Immature natural killer cell (primary cell): Measurements from ENCODE around the gene VPS39. TPM values are rescaled to one million over a fixed set of nuclear protein-coding genes. Genes with fewer than 3 reads are reported as not detected.

Source experiments
- DNase-seq, 3 donors: peaks; one replicate each; pipeline ENCODE4 v3.0.0; 2022; ENCODE audit warnings: mixed read lengths in 1 of 3
- H3K27ac Mint-ChIP-seq, 6 donors: one replicate each; pipeline ENCODE4 v1.8.0; 2020; ENCODE audit warnings: mixed read lengths in 6 of 6, mild to moderate bottlenecking in 5 of 6, inconsistent platforms in 4 of 6, moderate library complexity in 3 of 6
- H3K27me3 Mint-ChIP-seq, 3 donors: one replicate each; pipeline ENCODE4 v1.8.0; 2020 to 2021; ENCODE audit warnings: low read depth in 3 of 3, mild to moderate bottlenecking in 3 of 3, mixed read lengths in 3 of 3, moderate library complexity in 3 of 3, inconsistent platforms in 1 of 3
- H3K36me3 Mint-ChIP-seq, 3 donors: one replicate each; pipeline ENCODE4 v1.8.0; 2020; ENCODE audit warnings: mixed read lengths in 3 of 3, inconsistent platforms in 2 of 3, mild to moderate bottlenecking in 2 of 3
- H3K4me1 Mint-ChIP-seq, 2 donors: one replicate each; pipeline ENCODE4 v1.8.0; 2020; ENCODE audit warnings: inconsistent platforms in 2 of 2, mild to moderate bottlenecking in 2 of 2, mixed read lengths in 2 of 2, moderate library complexity in 1 of 2
- H3K4me3 Mint-ChIP-seq, 5 donors: one replicate each; pipeline ENCODE4 v1.8.0; 2020; ENCODE audit warnings: mild to moderate bottlenecking in 5 of 5, mixed read lengths in 5 of 5, inconsistent platforms in 3 of 5, moderate library complexity in 3 of 5
- H3K9me3 Mint-ChIP-seq, 6 donors: one replicate each; pipeline ENCODE4 v1.8.0; 2020; ENCODE audit warnings: mild to moderate bottlenecking in 6 of 6, mixed read lengths in 6 of 6, inconsistent platforms in 4 of 6, moderate library complexity in 3 of 6
- polyA plus RNA-seq, 3 donors: library from polyadenylated mRNA; unstranded; fragments of 300-500 nt; fragmentation: Illumina TruSeq; gene quantifications; one replicate each; pipeline ENCODE4 v1.2.3, GENCODE V29; 2021

The VPS39 gene
- polyA plus RNA-seq, 3 donors from 2014 or later = 17.0 to 44.9 (median 18.3) TPM

DNA sequence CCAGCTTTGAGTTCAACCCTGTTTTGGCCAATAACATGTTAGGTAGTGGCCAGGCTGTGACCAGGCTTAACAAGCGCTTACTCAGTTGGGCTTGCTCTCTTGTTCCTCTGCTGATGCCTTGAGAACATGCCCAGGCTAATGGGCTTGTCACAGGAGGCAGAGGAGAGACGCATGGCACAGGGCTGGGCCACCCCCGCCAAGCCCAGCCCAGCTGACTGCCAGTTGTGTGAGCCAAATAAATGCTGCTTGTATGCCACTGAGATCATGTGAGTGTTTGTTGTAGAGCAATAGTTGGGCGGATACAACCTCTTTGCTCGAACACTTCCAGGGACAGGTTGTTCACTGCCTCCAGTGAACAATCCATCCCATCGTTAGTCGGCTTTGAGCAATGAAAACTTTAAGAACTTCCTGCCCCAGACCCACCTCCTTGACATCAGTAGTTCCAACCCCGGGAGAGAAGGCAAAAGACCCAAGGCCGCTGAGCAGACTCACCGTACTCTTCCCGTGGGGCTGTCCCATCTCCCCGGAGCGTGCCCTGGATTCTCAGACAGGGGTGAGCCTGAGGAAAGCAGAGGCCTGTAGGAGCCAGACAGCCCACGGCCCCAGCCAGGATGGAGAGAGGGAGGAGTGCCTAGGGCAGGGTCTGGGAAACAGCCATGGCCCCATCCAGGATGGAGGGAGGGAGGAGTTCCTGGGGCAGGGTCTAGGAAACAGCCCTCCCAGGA is 55.7 kb downstream of the VPS39 start:
- DNase-seq = no peak

DNA sequence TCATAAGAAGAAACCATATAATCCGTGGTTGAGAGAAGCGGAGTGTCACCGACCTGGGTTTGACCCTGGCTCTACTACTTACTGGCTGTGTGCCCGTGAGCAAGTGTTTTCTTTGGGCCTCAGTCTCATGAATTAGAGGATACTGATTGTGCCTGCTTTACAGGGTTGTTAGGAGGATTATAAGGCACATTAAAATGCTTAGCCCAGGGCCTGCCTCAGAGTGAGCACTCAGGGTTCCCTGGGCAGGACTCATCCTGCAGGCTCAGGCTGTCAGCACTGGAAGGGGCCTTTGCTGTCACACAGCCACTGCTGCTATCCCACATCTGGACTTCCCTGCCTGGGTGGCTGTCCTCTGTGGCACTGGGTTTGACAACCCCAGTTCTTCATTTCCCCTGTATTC is 56.4 kb downstream of the VPS39 start:
- H3K4me1 Mint-ChIP-seq = no peaks in the 10 kb centered on the region
- H3K9me3 Mint-ChIP-seq = no peaks in the 10 kb centered on the region
- H3K27ac Mint-ChIP-seq = no peak overlapping the region
- H3K36me3 Mint-ChIP-seq = no peaks in the 10 kb centered on the region
- H3K27me3 Mint-ChIP-seq = peaks cover 0 to 6% (median 0%) of the 10 kb centered on the region in 3 donors
- no peak for DNase-seq
- no peak overlapping the region for H3K4me3 Mint-ChIP-seq

More for the DNA sequence above, 55.7 kb downstream of the VPS39 start:
- Mint-ChIP-seq H3K4me1 (no peaks in the 10 kb centered on the region), H3K27me3 (peaks cover 0 to 6% (median 0%) of the 10 kb centered on the region in 3 donors), H3K9me3 (no peaks in the 10 kb centered on the region), H3K36me3 (no peaks in the 10 kb centered on the region), H3K4me3 (no peak overlapping the region), H3K27ac (no peak overlapping the region)

GRCh38 chr15:42151141-42151561 is 57.0 kb downstream of the VPS39 start:
- Mint-ChIP-seq H3K27me3 (peaks cover 0 to 6% (median 0%) of the 10 kb centered on the region in 3 donors), H3K9me3 (no peaks in the 10 kb centered on the region), H3K36me3 (no peaks in the 10 kb centered on the region), H3K4me3 (no peak overlapping the region), H3K4me1 (no peaks in the 10 kb centered on the region), H3K27ac (no peak overlapping the region)
- no peak for DNase-seq

- no peaks in the 10 kb centered on the region for H3K4me1 Mint-ChIP-seq
- no peak for DNase-seq
- no peak overlapping the region for H3K4me3 Mint-ChIP-seq
- no peak overlapping the region for H3K27ac Mint-ChIP-seq
- no peaks in the 10 kb centered on the region for H3K36me3 Mint-ChIP-seq
- H3K27me3 Mint-ChIP-seq = peaks cover 0 to 6% (median 0%) of the 10 kb centered on the region in 3 donors
- H3K9me3 Mint-ChIP-seq = no peaks in the 10 kb centered on the region
These were observed 57.7 kb downstream of the VPS39 start for GRCh38 chr15:42150219-42150970.

GRCh38 chr15:42149493-42150218 is 58.4 kb downstream of the VPS39 start:
- Mint-ChIP-seq H3K4me3 (no peak overlapping the region), H3K36me3 (no peaks in the 10 kb centered on the region), H3K9me3 (no peaks in the 10 kb centered on the region), H3K27ac (no peak overlapping the region), H3K27me3 (peaks cover 0 to 4% (median 0%) of the 10 kb centered on the region in 3 donors), H3K4me1 (no peaks in the 10 kb centered on the region)
- DNase-seq = no peak

DNA sequence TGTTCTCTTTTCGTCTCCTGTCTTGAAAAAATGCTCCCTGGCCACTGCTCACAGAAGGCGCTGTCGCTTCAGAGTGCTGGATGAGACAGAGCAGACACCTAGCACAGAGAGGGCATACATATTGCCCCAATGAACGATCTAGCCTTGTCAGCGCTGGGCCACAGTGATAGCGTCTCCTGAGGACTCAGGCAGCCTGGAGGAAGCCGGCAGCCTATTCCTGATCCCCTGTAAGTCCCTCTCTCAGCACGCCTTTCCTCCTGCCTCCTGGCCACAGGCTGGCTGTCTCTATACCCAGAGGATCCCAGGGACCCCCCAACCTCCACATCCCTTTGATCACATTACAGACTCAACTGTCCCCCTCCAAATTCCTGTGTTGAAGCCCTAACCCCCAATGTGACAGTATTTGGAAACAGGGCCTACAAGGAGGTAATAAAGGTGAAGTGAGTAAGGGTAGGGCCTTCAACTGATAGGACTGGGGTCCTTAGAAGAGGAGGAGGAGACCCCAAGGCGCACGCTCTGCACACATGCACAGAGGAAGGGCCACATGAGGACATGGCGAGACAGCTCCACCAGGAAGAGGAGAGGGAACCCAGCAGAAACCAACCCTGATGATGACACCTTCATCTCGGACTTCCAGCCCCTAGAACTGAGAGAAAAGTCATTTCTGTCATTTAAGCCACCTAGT is 59.2 kb downstream of the VPS39 start:
- Mint-ChIP-seq H3K36me3 (no peaks in the 10 kb centered on the region), H3K27ac (no peak overlapping the region), H3K9me3 (no peaks in the 10 kb centered on the region), H3K4me1 (no peaks in the 10 kb centered on the region), H3K27me3 (peaks cover 0 to 4% (median 2%) of the 10 kb centered on the region in 3 donors), H3K4me3 (no peak overlapping the region)
- DNase-seq = no peak

DNA sequence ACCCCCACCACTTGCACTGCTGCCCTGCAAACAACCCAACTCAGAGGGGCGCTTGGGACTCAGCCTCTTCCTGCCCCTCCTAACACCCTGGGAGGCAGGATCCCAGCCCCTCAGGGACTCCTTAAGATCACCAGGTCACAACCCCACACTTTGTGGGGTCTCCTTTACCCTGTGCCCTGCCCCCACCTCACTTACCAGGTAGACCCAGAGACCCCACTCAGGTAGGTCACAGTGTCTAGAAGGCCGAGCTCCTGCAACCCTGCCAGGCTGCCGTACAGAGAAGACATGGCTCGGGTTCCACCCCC is 60.7 kb downstream of the VPS39 start:
- Mint-ChIP-seq H3K4me1 (no peaks in the 10 kb centered on the region), H3K4me3 (no peak overlapping the region), H3K36me3 (no peaks in the 10 kb centered on the region), H3K9me3 (no peaks in the 10 kb centered on the region), H3K27me3 (peaks cover 0 to 2% (median 2%) of the 10 kb centered on the region in 3 donors), H3K27ac (no peak overlapping the region)
- no peak for DNase-seq

GRCh38 chr15:42146551-42147430 is 61.3 kb downstream of the VPS39 start:
- Mint-ChIP-seq H3K4me1 (no peaks in the 10 kb centered on the region), H3K27me3 (peaks cover 0 to 2% (median 0%) of the 10 kb centered on the region in 3 donors), H3K27ac (no peak overlapping the region), H3K36me3 (no peaks in the 10 kb centered on the region), H3K9me3 (no peaks in the 10 kb centered on the region), H3K4me3 (no peak overlapping the region)
- DNase-seq = no peak

GRCh38 chr15:42145546-42146455 is 62.3 kb downstream of the VPS39 start:
- H3K9me3 Mint-ChIP-seq = no peaks in the 10 kb centered on the region
- no peak for DNase-seq
- H3K4me1 Mint-ChIP-seq = no peaks in the 10 kb centered on the region
- H3K36me3 Mint-ChIP-seq = no peaks in the 10 kb centered on the region
- H3K27ac Mint-ChIP-seq = no peak overlapping the region
- H3K27me3 Mint-ChIP-seq = peaks cover 0 to 2% (median 0%) of the 10 kb centered on the region in 3 donors
- no peak overlapping the region for H3K4me3 Mint-ChIP-seq

- Mint-ChIP-seq H3K27ac (no peak overlapping the region), H3K9me3 (no peaks in the 10 kb centered on the region), H3K36me3 (no peaks in the 10 kb centered on the region), H3K27me3 (peaks cover 0 to 3% (median 0%) of the 10 kb centered on the region in 3 donors), H3K4me3 (no peak overlapping the region), H3K4me1 (no peaks in the 10 kb centered on the region)
- no peak for DNase-seq
These were observed 63.2 kb downstream of the VPS39 start for GRCh38 chr15:42144841-42145375.

DNA sequence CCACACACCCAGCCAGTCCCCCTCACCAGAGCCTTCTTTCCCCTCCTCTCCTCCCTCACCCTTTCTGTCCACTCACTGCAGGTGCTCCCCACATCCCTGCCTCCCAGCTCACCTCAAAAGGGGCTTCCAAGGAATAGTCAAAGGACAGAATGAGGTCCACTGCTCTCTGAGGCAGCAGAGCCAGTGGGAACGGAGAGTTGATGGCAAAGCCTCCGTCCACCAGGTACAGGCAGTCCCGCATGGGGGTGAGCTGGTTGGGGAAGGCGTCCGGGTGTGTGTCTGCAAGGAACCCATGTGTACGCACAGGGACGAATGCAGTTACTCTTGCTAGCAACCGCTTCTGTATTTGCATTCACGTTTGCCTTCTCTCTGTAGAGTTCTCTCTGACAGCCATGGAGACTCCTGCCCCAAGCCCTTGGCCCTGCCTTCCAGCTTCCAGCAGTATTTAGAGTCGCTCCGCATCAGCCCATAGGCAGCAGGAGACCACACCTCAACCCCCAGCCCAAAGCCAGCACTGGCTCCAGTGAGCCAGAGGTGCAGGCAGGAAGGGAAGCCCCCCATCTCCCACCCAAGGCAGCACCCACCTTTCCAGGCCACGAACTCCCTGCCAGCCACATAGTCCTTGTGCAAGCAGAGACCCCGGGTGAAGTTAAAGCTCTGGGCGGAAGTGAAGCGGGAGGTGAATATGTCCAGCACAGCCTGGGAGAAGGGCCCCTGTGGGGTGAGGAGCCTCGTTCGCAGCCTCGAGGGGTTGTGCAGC is 64.1 kb downstream of the VPS39 start:
- Mint-ChIP-seq H3K27ac (no peak overlapping the region), H3K27me3 (peaks cover 0 to 4% (median 0%) of the 10 kb centered on the region in 3 donors), H3K4me1 (no peaks in the 10 kb centered on the region), H3K4me3 (no peak overlapping the region), H3K36me3 (no peaks in the 10 kb centered on the region), H3K9me3 (no peaks in the 10 kb centered on the region)
- DNase-seq = no peak
